Keratinocyte (primary cell): ENCODE measurements around the gene BNIP3.

Experiments
- CTCF ChIP-seq, 3 experiments: IDR thresholded peaks in 1 of 3; conservative IDR thresholded peaks in 1 of 3; optimal IDR thresholded peaks in 1 of 3; 2 replicates in 2 of 3; 3 replicates in 1 of 3; pipeline versions ENCODE3 to v1.5.1; 2011; ENCODE audit warnings: low read length in 3 of 3, mild to moderate bottlenecking in 3 of 3, moderate library complexity in 2 of 3, control low read depth in 1 of 3, inconsistent platforms in 1 of 3; ENCODE audit not compliant: insufficient read depth in 2 of 3; ENCODE audit errors: extremely low read depth in 1 of 3
- EZH2 ChIP-seq: IDR thresholded peaks from one replicate; pipeline ENCODE4 v1.6.1; 2012; ENCODE audit warnings: inconsistent platforms, mild to moderate bottlenecking, low read length, moderate library complexity

GRCh38 chr10:131946880-131947279 lies 34.8 kb downstream of the BNIP3 start:
- TF ChIP-seq CTCF (optimal IDR thresholded peaks at IDR 0.05 in 1 of 3, IDR thresholded peaks at IDR 0.05 in 1 of 3, conservative IDR thresholded peaks at IDR 0.05 in 1 of 3; ENCODE audit: extremely low read depth in 1 of 3, insufficient read depth in 2 of 3, low read length in 3 of 3), result no peak
- no peak for TF ChIP-seq EZH2
